H1 (cell line): ENCODE results near the gene PINLYP. TPM values are rescaled to one million over a fixed set of nuclear protein-coding genes. Genes with fewer than 3 reads are reported as not detected.

Source experiments
- CTCF ChIA-PET: fragments of 300-600 bp; sonication (Branson Sonifier 250); formaldehyde crosslinking; loops from one replicate; lab custom pipeline; 2021; ENCODE audit not compliant: partially characterized antibody; lab: Charles Lee
- POLR2A ChIA-PET: fragments of 300-600 bp; sonication (Branson Sonifier 250); formaldehyde crosslinking; loops from one replicate; lab custom pipeline; 2021; ENCODE audit warnings: inconsistent platforms; ENCODE audit not compliant: partially characterized antibody; lab: Charles Lee
- DNase-seq, 2 experiments: peaks; one replicate each; pipeline versions ENCODE4 v3.0.0 to v3.0.0-alpha.2; 2010 to 2022; ENCODE audit warnings: low spot score in 2 of 2, low read depth in 1 of 2, mixed read lengths in 1 of 2
- FAIRE-seq: peaks from 2 replicates; lab custom pipeline; 2011; peaks lifted over from hg19 to GRCh38; lab: Jason Lieb, UNC
- H2AFZ ChIP-seq: 2 replicates; pipeline ENCODE4 v1.8.1; 2012; ENCODE audit warnings: low read length, inconsistent platforms
- H2AK5ac ChIP-seq: 2 replicates; pipeline ENCODE4 v1.6.1; 2013; ENCODE audit warnings: low read depth, low read length
- H2BK120ac ChIP-seq: replicated peaks from 2 replicates; pipeline ENCODE3; 2013; ENCODE audit warnings: low read depth, low read length, inconsistent platforms
- H2BK12ac ChIP-seq: 2 replicates; pipeline ENCODE4 v1.6.1; 2013; ENCODE audit warnings: low read depth, low read length
- H2BK15ac ChIP-seq: 2 replicates; pipeline ENCODE4 v1.6.1; 2013; ENCODE audit warnings: low read length
- H2BK20ac ChIP-seq: 2 replicates; pipeline ENCODE4 v1.6.1; 2013; ENCODE audit warnings: low read length
- H2BK5ac ChIP-seq: 2 replicates; pipeline ENCODE4 v1.6.1; 2013; ENCODE audit warnings: low read depth, low read length
- H3K14ac ChIP-seq: 2 replicates; pipeline ENCODE4 v1.6.1; 2013; ENCODE audit warnings: inconsistent platforms; ENCODE audit not compliant: insufficient read length
- H3K18ac ChIP-seq: 2 replicates; pipeline ENCODE4 v1.6.1; 2013; ENCODE audit warnings: low read length; ENCODE audit errors: extremely low read depth
- H3K23ac ChIP-seq: 2 replicates; pipeline ENCODE4 v1.6.1; 2013; ENCODE audit warnings: inconsistent platforms; ENCODE audit not compliant: insufficient read length
- H3K23me2 ChIP-seq: 2 replicates; pipeline ENCODE4 v1.6.1; 2013; ENCODE audit warnings: low read depth, low read length
- H3K27ac ChIP-seq: 2 replicates; pipeline ENCODE4 v1.6.1; 2011; ENCODE audit warnings: low read depth, low read length, inconsistent platforms
- H3K27me3 ChIP-seq, 4 experiments: replicated peaks in 1 of 4; 1 replicate in 1 of 4; 2 replicates in 3 of 4; pipeline versions ENCODE4 v1.6.1 to v1.8.1; 2011 to 2013; ENCODE audit warnings: low read length in 3 of 4, mild to moderate bottlenecking in 3 of 4, inconsistent platforms in 2 of 4, mixed read lengths in 2 of 4, moderate library complexity in 1 of 4; ENCODE audit not compliant: control insufficient read depth in 3 of 4, insufficient read depth in 3 of 4; ENCODE audit errors: extremely low read depth in 1 of 4
- H3K36me3 ChIP-seq, 4 experiments: 2 replicates each; pipeline versions ENCODE4 v1.6.1 to v1.8.1; 2011 to 2013; ENCODE audit warnings: mild to moderate bottlenecking in 4 of 4, low read length in 3 of 4, moderate library complexity in 2 of 4, control low read depth in 1 of 4, inconsistent platforms in 1 of 4; ENCODE audit not compliant: insufficient read depth in 4 of 4, control insufficient read depth in 2 of 4
- H3K4ac ChIP-seq: replicated peaks from 2 replicates; pipeline ENCODE3; 2013; ENCODE audit warnings: low read length, low read depth, mixed read lengths, inconsistent platforms; ENCODE audit not compliant: insufficient read length
- H3K4me1 ChIP-seq, 4 experiments: replicated peaks in 1 of 4; 1 replicate in 1 of 4; 2 replicates in 3 of 4; pipeline versions ENCODE4 v1.6.1 to v1.8.1; 2011 to 2013; ENCODE audit warnings: low read length in 3 of 4, inconsistent platforms in 2 of 4, mixed read lengths in 1 of 4; ENCODE audit not compliant: insufficient read depth in 4 of 4, control insufficient read depth in 3 of 4
- H3K4me2 ChIP-seq, 2 experiments: 2 replicates each; pipeline versions ENCODE4 v1.6.1 to v1.8.1; 2011 to 2013; ENCODE audit warnings: low read depth in 2 of 2, low read length in 2 of 2, control low read depth in 1 of 2, inconsistent platforms in 1 of 2, mild to moderate bottlenecking in 1 of 2; ENCODE audit not compliant: insufficient read depth in 1 of 2
- H3K4me3 ChIP-seq, 4 experiments: fragments of 200-600, 300-600 bp in 1 of 4; sonication (generic), shearing (Covaris generic), sonication (Bioruptor Twin) in 1 of 4; 2 replicates each; pipeline versions ENCODE4 v1.5.1 to v1.8.1; 2011 to 2016; ENCODE audit warnings: low read length in 4 of 4, low read depth in 3 of 4, control low read depth in 2 of 4, inconsistent platforms in 2 of 4, mild to moderate bottlenecking in 2 of 4, mixed read lengths in 1 of 4, moderate library complexity in 1 of 4; ENCODE audit not compliant: insufficient read depth in 2 of 4; ENCODE audit errors: extremely low read depth in 1 of 4
- H3K56ac ChIP-seq: replicated peaks from 2 replicates; pipeline ENCODE3; 2013; ENCODE audit warnings: low read depth, mild to moderate bottlenecking, mixed read lengths, low read length, inconsistent platforms; ENCODE audit not compliant: insufficient read length
- H3K79me1 ChIP-seq: 2 replicates; pipeline ENCODE4 v1.6.1; 2013; ENCODE audit warnings: low read depth, low read length, control low read depth
- H3K79me2 ChIP-seq, 2 experiments: 2 replicates each; pipeline versions ENCODE4 v1.6.1 to v1.8.1; 2012 to 2013; ENCODE audit warnings: low read length in 2 of 2, mild to moderate bottlenecking in 2 of 2, inconsistent platforms in 1 of 2; ENCODE audit not compliant: insufficient read depth in 2 of 2, control insufficient read depth in 1 of 2
- H3K9ac ChIP-seq, 4 experiments: replicated peaks in 1 of 4; 1 replicate in 1 of 4; 2 replicates in 3 of 4; pipeline versions ENCODE4 v1.6.1 to v1.8.1; 2011 to 2013; ENCODE audit warnings: low read depth in 3 of 4, low read length in 3 of 4, control low read depth in 2 of 4, mild to moderate bottlenecking in 2 of 4, moderate library complexity in 2 of 4, inconsistent platforms in 1 of 4; ENCODE audit errors: extremely low read depth in 1 of 4
- H3K9me3 ChIP-seq, 2 experiments: 2 replicates each; pipeline versions ENCODE4 v1.6.1 to v1.8.1; 2012 to 2013; ENCODE audit warnings: mild to moderate bottlenecking in 2 of 2, moderate library complexity in 2 of 2, control low read depth in 1 of 2, inconsistent platforms in 1 of 2, low read depth in 1 of 2, low read length in 1 of 2, mixed read lengths in 1 of 2; ENCODE audit not compliant: insufficient read depth in 2 of 2
- H4K20me1 ChIP-seq, 2 experiments: replicated peaks in 1 of 2; 2 replicates each; pipeline versions ENCODE3 to v1.8.1; 2011 to 2013; ENCODE audit warnings: inconsistent platforms in 2 of 2, low read length in 2 of 2, mild to moderate bottlenecking in 1 of 2; ENCODE audit not compliant: insufficient read depth in 2 of 2, control insufficient read depth in 1 of 2
- H4K5ac ChIP-seq: 2 replicates; pipeline ENCODE4 v1.6.1; 2013; ENCODE audit warnings: low read length, low read depth, mixed read lengths, inconsistent platforms; ENCODE audit not compliant: insufficient read length
- H4K8ac ChIP-seq: 2 replicates; pipeline ENCODE4 v1.8.0; 2013; ENCODE audit warnings: mild to moderate bottlenecking, moderate library complexity, low read length, inconsistent platforms; ENCODE audit not compliant: insufficient read depth; ENCODE audit errors: extremely low read depth
- H4K91ac ChIP-seq: replicated peaks from 2 replicates; pipeline ENCODE3; 2013; ENCODE audit warnings: low read length, mixed read lengths, inconsistent platforms; ENCODE audit not compliant: insufficient read length
- CHD1 ChIP-seq: IDR thresholded peaks from 2 replicates; pipeline ENCODE4 v1.6.1; 2012; ENCODE audit warnings: low read depth, low read length, improper control_type of control experiment
- EP300 ChIP-seq, 2 experiments: IDR thresholded peaks; 1 replicate in 1 of 2; 2 replicates in 1 of 2; pipeline ENCODE4 v1.6.1; 2011 to 2012; ENCODE audit warnings: low read depth in 2 of 2, low read length in 2 of 2, mild to moderate bottlenecking in 2 of 2, borderline replicate concordance in 1 of 2, inconsistent platforms in 1 of 2, moderate library complexity in 1 of 2
- JUND ChIP-seq: IDR thresholded peaks from 2 replicates; pipeline ENCODE4 v1.6.1; 2011; ENCODE audit warnings: mild to moderate bottlenecking, improper control_type of control experiment, low read length
- KDM4A ChIP-seq: IDR thresholded peaks from one replicate; pipeline ENCODE4 v1.7.1; 2012; ENCODE audit warnings: low read depth, mild to moderate bottlenecking, moderate library complexity, low read length, inconsistent platforms; ENCODE audit not compliant: severe bottlenecking
- NANOG ChIP-seq: IDR thresholded peaks from 2 replicates; pipeline ENCODE4 v1.6.1; 2011; ENCODE audit warnings: low read length, low read depth, mild to moderate bottlenecking, inconsistent platforms; ENCODE audit not compliant: insufficient read depth, poor library complexity, severe bottlenecking
- NRF1 ChIP-seq: IDR thresholded peaks from 2 replicates; pipeline ENCODE4 v1.6.1; 2011; ENCODE audit warnings: mild to moderate bottlenecking, low read depth, low read length, improper control_type of control experiment
- RBBP5 ChIP-seq: IDR thresholded peaks from 2 replicates; pipeline ENCODE4 v1.7.1; 2012; ENCODE audit warnings: low read depth, mild to moderate bottlenecking, inconsistent platforms, low read length, moderate library complexity, borderline replicate concordance
- RXRA ChIP-seq: IDR thresholded peaks from 2 replicates; pipeline ENCODE4 v1.6.1; 2011; ENCODE audit warnings: low read depth, mild to moderate bottlenecking, low read length, moderate library complexity; ENCODE audit not compliant: insufficient read depth
- SIN3A ChIP-seq, 2 experiments: IDR thresholded peaks in 1 of 2; conservative IDR thresholded peaks in 1 of 2; 2 replicates each; pipeline ENCODE4 v1.6.1; 2011 to 2012; ENCODE audit warnings: low read length in 2 of 2, improper control_type of control experiment in 1 of 2, low read depth in 1 of 2, mild to moderate bottlenecking in 1 of 2
- SP1 ChIP-seq: IDR thresholded peaks from 2 replicates; pipeline ENCODE4 v1.6.1; 2011; ENCODE audit warnings: low read depth, low read length
- SP4 ChIP-seq: IDR thresholded peaks from 2 replicates; pipeline ENCODE4 v1.6.1; 2012; ENCODE audit warnings: low read length, inconsistent platforms
- TCF12 ChIP-seq: IDR thresholded peaks from 2 replicates; pipeline ENCODE4 v1.6.1; 2011; ENCODE audit warnings: low read depth, mild to moderate bottlenecking, low read length
- WGBS, 2 experiments: shearing (Covaris generic) in 1 of 2; methylation state at CpG; one replicate each; pipeline versions ENCODE4 v1.1.6 to v1.1.7; 2013 to 2015; ENCODE audit warnings: low lambda C conversion rate in 2 of 2, mixed read lengths in 2 of 2, inconsistent platforms in 1 of 2, low coverage in 1 of 2, missing lambda C conversion rate in 1 of 2; ENCODE audit not compliant: insufficient replicate concordance in 2 of 2, insufficient coverage in 1 of 2, insufficient read length in 1 of 2; ENCODE audit errors: extremely low coverage in 1 of 2, missing lambda C conversion rate in 1 of 2; 5-methylcytosine and 5-hydroxymethylcytosine counted together
- polyA plus RNA-seq, 7 experiments: library from polyadenylated mRNA; depleted of rRNA in 3 of 7; stranded (reverse) in 5 of 7; unstranded in 2 of 7; fragments of >200 nt in 5 of 7; fragments of 200-250 nt in 2 of 7; gene quantifications; 1 replicate in 5 of 7; 2 replicates in 1 of 7; 4 replicates in 1 of 7; pipeline versions ENCODE4 v1.2.1 to v1.2.3, GENCODE V29; 2011 to 2013; ENCODE audit warnings: missing spikeins in 2 of 7, mixed read lengths in 2 of 7
- total RNA-seq: library from RNA; stranded (reverse); fragmentation: NEBNext Ultra II Directional; extraction: Animal tissue kit (Norgen Biotek cat#: 25700); gene quantifications from 2 replicates; pipeline ENCODE4 v1.2.1, GENCODE V29; 2021

Gene PINLYP
- total and polyA plus RNA-seq, 2 of the 8 experiments (the other 6 are each of a cell fraction or from before 2014, with no cell fraction given): 7.5 to 31.3 TPM

DNA sequence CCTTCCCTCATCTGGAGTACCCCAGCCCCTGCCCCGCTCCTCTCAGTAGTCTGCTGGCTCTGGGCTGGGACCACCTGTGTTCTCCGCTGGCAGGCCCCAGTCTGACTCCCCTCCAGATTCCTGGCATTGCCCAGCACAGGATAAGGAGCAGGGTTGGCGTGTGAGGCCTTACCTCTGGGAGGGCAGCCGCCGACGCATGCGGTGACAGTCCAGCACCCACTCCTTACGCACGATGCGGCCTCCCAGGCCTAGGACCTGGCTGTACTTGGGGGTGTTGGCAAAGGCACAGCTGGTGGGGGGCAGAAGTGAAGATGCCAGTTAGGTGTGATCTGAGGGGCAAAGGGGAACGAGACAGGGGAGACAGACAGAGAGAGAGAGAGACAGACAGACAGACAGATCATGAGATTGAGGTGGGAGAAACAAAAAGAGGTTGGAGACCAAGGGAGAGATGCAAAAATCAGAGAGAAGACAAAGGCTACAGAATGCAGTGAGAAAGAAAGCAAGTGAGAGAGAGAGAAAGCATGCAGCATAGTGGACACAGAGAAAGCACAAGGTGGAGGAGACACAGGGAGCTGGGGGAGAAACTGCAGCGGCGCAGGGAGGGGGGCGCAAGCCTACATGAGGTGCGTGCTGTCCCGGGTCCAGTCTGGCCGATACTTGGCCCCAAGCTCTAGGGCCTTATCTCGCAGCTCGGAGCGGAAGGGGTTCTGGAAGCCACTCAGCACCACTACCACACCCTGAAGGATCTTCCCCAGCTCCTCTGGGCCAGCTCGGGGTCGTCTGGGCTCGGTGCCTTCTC is 24.0 kb upstream of the PINLYP start:
- Histone ChIP-seq H3K36me3 (peaks cover 5 to 28% (median 17%) of the 10 kb centered on the region in 4 experiments; a peak in 6 of 8 replicates), H3K9ac (no peak overlapping the region), H3K4me3 (no peak overlapping the region), H2BK20ac (no peak overlapping the region), H3K4ac (no peak overlapping the region), H4K91ac (no peak overlapping the region), H3K27ac (no peak overlapping the region), H2BK5ac (no peak overlapping the region), H3K79me2 (no peaks in the 10 kb centered on the region), H3K79me1 (0 out of 2 replicates have a peak, but pooled peaks cover 3% of the 10 kb centered on the region), H2AFZ (no peak overlapping the region), H2BK15ac (no peak overlapping the region), H3K18ac (no peak overlapping the region), H3K23me2 (no peaks in the 10 kb centered on the region), H3K4me1 (0 out of 7 replicates have a peak, but pooled peaks cover 0 to 2% (median 0%) of the 10 kb centered on the region in 4 experiments), H3K56ac (no peak overlapping the region), H2BK12ac (no peak overlapping the region), H4K8ac (no peak overlapping the region), H2BK120ac (no peak overlapping the region), H2AK5ac (no peak overlapping the region), H3K14ac (no peak overlapping the region), H3K4me2 (no peak overlapping the region), H3K23ac (no peak overlapping the region), H4K5ac (no peak overlapping the region), H3K27me3 (no peaks in the 10 kb centered on the region), H4K20me1 (peaks cover 0 to 4% of the 10 kb centered on the region in 2 experiments), H3K9me3 (no peaks in the 10 kb centered on the region)
- FAIRE-seq (no peak), DNase-seq (no peak)
- ChIA-PET CTCF (interaction anchor here (1.7 to 10.7 kb wide), 5 partner anchors 9 to 44 kb away, joined by 4 to 122 read pairs (median 82); partner anchors contain the start of genes IRGQ, ZNF575 and ZNF576), POLR2A (no interaction called here)
- WGBS, 2 experiments: 93% methylated on average over 23 of the region's 23 CpGs; no CpG with 5 or more reads in 1 of the 2 experiments
- TF ChIP-seq SIN3A (conservative IDR thresholded peaks at IDR 0.05 in 1 of 2, IDR thresholded peaks at IDR 0.05 in 1 of 2; ENCODE audit: low read depth in 1 of 2, low read length in 2 of 2) (no peak), TCF12 (no peak), JUND (no peak), RBBP5 (no peak), KDM4A (no peak), NANOG (no peak), SP4 (no peak), EP300 (IDR thresholded peaks at IDR 0.05; ENCODE audit: borderline replicate concordance in 1 of 2, low read depth in 2 of 2, low read length in 2 of 2) (no peak), NRF1 (no peak), CHD1 (no peak), RXRA (no peak), SP1 (no peak)
